GM12874 (cell line): ENCODE measurements around the gene PTGDR2.

ENCODE experiments used
- CTCF ChIP-seq: IDR thresholded peaks from 2 replicates; pipeline ENCODE4 v1.5.1; 2011; ENCODE audit warnings: low read depth, mild to moderate bottlenecking, control low read depth, low read length, moderate library complexity; ENCODE audit not compliant: insufficient read depth

Gene PTGDR2

GRCh38 chr11:60854140-60854846, 1.5 kb downstream of the PTGDR2 start:
- no peak for TF ChIP-seq CTCF

- TF ChIP-seq CTCF, result no peak
These were observed 2.5 kb downstream of the PTGDR2 start for GRCh38 chr11:60852982-60853950.

- no peak for TF ChIP-seq CTCF
These were observed 3.4 kb downstream of the PTGDR2 start for GRCh38 chr11:60852117-60852981.

GRCh38 chr11:60851327-60852104, 4.2 kb downstream of the PTGDR2 start:
- TF ChIP-seq CTCF, result no peak

GRCh38 chr11:60849641-60850520, 5.9 kb downstream of the PTGDR2 start:
- TF ChIP-seq CTCF, result no peak

- TF ChIP-seq CTCF, result no peak
These were observed 7.0 kb downstream of the PTGDR2 start for GRCh38 chr11:60848714-60849151.
